K562 (cell line): ENCODE data around the gene MRPL2. TPM values are rescaled to one million over a fixed set of nuclear protein-coding genes. Genes with fewer than 3 reads are reported as not detected.
A peak's percentile ranks its signal among the peaks of the same experiment; 100 is the strongest.

Source experiments
- ESRRA ChIP-seq: fragments of 450-650 bp; IDR thresholded peaks from 2 replicates; pipeline ENCODE4 v1.6.1; 2014; ENCODE audit warnings: low read depth, mild to moderate bottlenecking, moderate library complexity, borderline replicate concordance
- HNRNPLL ChIP-seq: fragments of 200-400 bp; formaldehyde crosslinking; IDR thresholded peaks from 2 replicates; pipeline ENCODE4 v1.6.1; 2017; ENCODE audit warnings: low read length, low read depth, mild to moderate bottlenecking; ENCODE audit not compliant: poor library complexity, severe bottlenecking
- MIER1 ChIP-seq: fragments of 450-650 bp; IDR thresholded peaks from 2 replicates; pipeline ENCODE4 v1.6.1; 2016; ENCODE audit warnings: antibody characterized with exemption, mild to moderate bottlenecking, low read depth
- MYBL2 ChIP-seq, 2 experiments: fragments of 450-650 bp in 1 of 2; sonication (generic) in 1 of 2; formaldehyde crosslinking in 1 of 2; IDR thresholded peaks; 2 replicates each; pipeline versions ENCODE4 v1.6.1 to v1.8.1; 2017 to 2022; ENCODE audit warnings: borderline replicate concordance in 1 of 2, inconsistent platforms in 1 of 2, low read depth in 1 of 2, mild to moderate bottlenecking in 1 of 2, missing genetic modification reagents in 1 of 2, moderate library complexity in 1 of 2
- SAFB2 ChIP-seq: fragments of 200-400 bp; formaldehyde crosslinking; IDR thresholded peaks from 2 replicates; pipeline ENCODE4 v1.6.1; 2018; ENCODE audit warnings: borderline replicate concordance, low read length, low read depth, moderate library complexity; ENCODE audit not compliant: severe bottlenecking
- polyA plus RNA-seq, 8 experiments: library from polyadenylated mRNA; depleted of rRNA in 4 of 8; stranded (reverse) in 5 of 8; unstranded in 3 of 8; fragments of >200 nt; fragmentation: Nextera tagmentation in 2 of 8; fragmentation: Illumina TruSeq in 1 of 8; extraction: Ambion mirVana in 2 of 8; extraction: Trizol in 1 of 8; gene quantifications; 2 replicates each; pipeline versions ENCODE4 v1.2.1 to v1.2.3, GENCODE V29; 2011 to 2014; ENCODE audit warnings: inconsistent platforms in 1 of 8, missing spikeins in 1 of 8
- total RNA-seq, 7 experiments: library from RNA; depleted of rRNA in 6 of 7; stranded (reverse); fragments of >200 nt in 6 of 7; fragmentation: Illumina TruSeq in 2 of 7; extraction: Trizol in 2 of 7; gene quantifications; 2 replicates each; pipeline versions ENCODE4 v1.2.1 to v1.2.3, GENCODE V29; 2011 to 2021; ENCODE audit warnings: low replicate concordance in 1 of 7
- TF ChIP-seq, protein P1 (sequence below), 2 experiments: fragments of 450-650 bp in 1 of 2; IDR thresholded peaks; 2 replicates each; pipeline ENCODE4 v1.6.1; 2011 to 2017; ENCODE audit warnings: low read depth in 2 of 2, antibody characterized with exemption in 1 of 2, borderline replicate concordance in 1 of 2, low read length in 1 of 2, mild to moderate bottlenecking in 1 of 2, mixed read lengths in 1 of 2; ENCODE audit not compliant: control insufficient read depth in 1 of 2
- TF ChIP-seq, protein P2 (sequence below): fragments of 200-600 bp; sonication (generic); IDR thresholded peaks from one replicate; pipeline ENCODE4 v1.6.1; 2012; ENCODE audit warnings: mild to moderate bottlenecking, low read depth, low read length, inconsistent platforms
- TF ChIP-seq, protein P3 (sequence below), 2 experiments: IDR thresholded peaks; 2 replicates each; pipeline ENCODE4 v1.6.1; 2012; ENCODE audit warnings: improper control_type of control experiment in 2 of 2, low read depth in 2 of 2, low read length in 2 of 2, borderline replicate concordance in 1 of 2

The MRPL2 gene
- total and polyA plus RNA-seq, 9 of the 15 experiments (the other 6 are each of a cell fraction or from before 2014, with no cell fraction given) = 63.1 to 262 (median 121) TPM

DNA sequence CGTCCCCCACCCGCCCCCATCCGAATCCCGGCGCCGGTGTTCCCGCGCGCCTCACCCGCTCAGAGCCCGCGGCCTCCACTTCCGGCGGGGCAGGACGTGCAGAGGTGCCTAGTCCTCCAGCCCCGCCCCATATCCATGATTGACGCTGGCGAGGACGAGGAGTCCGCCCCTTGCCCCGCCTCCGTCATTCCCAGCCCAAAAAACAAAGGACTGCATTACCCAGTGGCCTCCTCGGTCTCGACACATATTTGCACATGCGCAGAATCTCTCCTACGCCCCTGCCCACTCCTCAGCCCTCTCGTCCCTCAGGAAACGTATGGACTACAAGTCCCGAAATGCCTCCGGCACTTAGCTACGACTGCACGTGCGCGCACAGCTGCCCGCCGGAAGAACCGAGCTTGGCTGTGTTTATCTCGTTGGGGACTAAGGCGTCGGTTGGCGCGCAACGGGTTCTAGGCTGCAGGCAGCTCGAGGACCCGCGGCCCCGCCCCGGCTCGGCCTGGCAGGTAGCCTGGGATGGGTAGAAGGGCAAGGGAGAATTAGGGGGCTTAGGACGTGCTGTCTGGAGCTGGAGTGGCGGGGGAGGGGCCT, 45.3 kb downstream of the MRPL2 start, which contains the start of the genes KLHDC3 and MEA1 (continued):
- TF ChIP-seq, protein P1, sequence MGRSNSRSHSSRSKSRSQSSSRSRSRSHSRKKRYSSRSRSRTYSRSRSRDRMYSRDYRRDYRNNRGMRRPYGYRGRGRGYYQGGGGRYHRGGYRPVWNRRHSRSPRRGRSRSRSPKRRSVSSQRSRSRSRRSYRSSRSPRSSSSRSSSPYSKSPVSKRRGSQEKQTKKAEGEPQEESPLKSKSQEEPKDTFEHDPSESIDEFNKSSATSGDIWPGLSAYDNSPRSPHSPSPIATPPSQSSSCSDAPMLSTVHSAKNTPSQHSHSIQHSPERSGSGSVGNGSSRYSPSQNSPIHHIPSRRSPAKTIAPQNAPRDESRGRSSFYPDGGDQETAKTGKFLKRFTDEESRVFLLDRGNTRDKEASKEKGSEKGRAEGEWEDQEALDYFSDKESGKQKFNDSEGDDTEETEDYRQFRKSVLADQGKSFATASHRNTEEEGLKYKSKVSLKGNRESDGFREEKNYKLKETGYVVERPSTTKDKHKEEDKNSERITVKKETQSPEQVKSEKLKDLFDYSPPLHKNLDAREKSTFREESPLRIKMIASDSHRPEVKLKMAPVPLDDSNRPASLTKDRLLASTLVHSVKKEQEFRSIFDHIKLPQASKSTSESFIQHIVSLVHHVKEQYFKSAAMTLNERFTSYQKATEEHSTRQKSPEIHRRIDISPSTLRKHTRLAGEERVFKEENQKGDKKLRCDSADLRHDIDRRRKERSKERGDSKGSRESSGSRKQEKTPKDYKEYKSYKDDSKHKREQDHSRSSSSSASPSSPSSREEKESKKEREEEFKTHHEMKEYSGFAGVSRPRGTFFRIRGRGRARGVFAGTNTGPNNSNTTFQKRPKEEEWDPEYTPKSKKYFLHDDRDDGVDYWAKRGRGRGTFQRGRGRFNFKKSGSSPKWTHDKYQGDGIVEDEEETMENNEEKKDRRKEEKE (IDR thresholded peaks at IDR 0.05; ENCODE audit: borderline replicate concordance in 1 of 2, control insufficient read depth in 1 of 2, low read depth in 2 of 2, low read length in 1 of 2) = no peak
- TF ChIP-seq, protein P2, sequence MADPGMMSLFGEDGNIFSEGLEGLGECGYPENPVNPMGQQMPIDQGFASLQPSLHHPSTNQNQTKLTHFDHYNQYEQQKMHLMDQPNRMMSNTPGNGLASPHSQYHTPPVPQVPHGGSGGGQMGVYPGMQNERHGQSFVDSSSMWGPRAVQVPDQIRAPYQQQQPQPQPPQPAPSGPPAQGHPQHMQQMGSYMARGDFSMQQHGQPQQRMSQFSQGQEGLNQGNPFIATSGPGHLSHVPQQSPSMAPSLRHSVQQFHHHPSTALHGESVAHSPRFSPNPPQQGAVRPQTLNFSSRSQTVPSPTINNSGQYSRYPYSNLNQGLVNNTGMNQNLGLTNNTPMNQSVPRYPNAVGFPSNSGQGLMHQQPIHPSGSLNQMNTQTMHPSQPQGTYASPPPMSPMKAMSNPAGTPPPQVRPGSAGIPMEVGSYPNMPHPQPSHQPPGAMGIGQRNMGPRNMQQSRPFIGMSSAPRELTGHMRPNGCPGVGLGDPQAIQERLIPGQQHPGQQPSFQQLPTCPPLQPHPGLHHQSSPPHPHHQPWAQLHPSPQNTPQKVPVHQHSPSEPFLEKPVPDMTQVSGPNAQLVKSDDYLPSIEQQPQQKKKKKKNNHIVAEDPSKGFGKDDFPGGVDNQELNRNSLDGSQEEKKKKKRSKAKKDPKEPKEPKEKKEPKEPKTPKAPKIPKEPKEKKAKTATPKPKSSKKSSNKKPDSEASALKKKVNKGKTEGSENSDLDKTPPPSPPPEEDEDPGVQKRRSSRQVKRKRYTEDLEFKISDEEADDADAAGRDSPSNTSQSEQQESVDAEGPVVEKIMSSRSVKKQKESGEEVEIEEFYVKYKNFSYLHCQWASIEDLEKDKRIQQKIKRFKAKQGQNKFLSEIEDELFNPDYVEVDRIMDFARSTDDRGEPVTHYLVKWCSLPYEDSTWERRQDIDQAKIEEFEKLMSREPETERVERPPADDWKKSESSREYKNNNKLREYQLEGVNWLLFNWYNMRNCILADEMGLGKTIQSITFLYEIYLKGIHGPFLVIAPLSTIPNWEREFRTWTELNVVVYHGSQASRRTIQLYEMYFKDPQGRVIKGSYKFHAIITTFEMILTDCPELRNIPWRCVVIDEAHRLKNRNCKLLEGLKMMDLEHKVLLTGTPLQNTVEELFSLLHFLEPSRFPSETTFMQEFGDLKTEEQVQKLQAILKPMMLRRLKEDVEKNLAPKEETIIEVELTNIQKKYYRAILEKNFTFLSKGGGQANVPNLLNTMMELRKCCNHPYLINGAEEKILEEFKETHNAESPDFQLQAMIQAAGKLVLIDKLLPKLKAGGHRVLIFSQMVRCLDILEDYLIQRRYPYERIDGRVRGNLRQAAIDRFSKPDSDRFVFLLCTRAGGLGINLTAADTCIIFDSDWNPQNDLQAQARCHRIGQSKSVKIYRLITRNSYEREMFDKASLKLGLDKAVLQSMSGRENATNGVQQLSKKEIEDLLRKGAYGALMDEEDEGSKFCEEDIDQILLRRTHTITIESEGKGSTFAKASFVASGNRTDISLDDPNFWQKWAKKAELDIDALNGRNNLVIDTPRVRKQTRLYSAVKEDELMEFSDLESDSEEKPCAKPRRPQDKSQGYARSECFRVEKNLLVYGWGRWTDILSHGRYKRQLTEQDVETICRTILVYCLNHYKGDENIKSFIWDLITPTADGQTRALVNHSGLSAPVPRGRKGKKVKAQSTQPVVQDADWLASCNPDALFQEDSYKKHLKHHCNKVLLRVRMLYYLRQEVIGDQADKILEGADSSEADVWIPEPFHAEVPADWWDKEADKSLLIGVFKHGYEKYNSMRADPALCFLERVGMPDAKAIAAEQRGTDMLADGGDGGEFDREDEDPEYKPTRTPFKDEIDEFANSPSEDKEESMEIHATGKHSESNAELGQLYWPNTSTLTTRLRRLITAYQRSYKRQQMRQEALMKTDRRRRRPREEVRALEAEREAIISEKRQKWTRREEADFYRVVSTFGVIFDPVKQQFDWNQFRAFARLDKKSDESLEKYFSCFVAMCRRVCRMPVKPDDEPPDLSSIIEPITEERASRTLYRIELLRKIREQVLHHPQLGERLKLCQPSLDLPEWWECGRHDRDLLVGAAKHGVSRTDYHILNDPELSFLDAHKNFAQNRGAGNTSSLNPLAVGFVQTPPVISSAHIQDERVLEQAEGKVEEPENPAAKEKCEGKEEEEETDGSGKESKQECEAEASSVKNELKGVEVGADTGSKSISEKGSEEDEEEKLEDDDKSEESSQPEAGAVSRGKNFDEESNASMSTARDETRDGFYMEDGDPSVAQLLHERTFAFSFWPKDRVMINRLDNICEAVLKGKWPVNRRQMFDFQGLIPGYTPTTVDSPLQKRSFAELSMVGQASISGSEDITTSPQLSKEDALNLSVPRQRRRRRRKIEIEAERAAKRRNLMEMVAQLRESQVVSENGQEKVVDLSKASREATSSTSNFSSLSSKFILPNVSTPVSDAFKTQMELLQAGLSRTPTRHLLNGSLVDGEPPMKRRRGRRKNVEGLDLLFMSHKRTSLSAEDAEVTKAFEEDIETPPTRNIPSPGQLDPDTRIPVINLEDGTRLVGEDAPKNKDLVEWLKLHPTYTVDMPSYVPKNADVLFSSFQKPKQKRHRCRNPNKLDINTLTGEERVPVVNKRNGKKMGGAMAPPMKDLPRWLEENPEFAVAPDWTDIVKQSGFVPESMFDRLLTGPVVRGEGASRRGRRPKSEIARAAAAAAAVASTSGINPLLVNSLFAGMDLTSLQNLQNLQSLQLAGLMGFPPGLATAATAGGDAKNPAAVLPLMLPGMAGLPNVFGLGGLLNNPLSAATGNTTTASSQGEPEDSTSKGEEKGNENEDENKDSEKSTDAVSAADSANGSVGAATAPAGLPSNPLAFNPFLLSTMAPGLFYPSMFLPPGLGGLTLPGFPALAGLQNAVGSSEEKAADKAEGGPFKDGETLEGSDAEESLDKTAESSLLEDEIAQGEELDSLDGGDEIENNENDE = no peak
- TF ChIP-seq ESRRA = peak; percentile 38; the same call in 1 of the 2 replicates
- no peak for TF ChIP-seq MIER1
- no peak for TF ChIP-seq HNRNPLL
- TF ChIP-seq, protein P3, sequence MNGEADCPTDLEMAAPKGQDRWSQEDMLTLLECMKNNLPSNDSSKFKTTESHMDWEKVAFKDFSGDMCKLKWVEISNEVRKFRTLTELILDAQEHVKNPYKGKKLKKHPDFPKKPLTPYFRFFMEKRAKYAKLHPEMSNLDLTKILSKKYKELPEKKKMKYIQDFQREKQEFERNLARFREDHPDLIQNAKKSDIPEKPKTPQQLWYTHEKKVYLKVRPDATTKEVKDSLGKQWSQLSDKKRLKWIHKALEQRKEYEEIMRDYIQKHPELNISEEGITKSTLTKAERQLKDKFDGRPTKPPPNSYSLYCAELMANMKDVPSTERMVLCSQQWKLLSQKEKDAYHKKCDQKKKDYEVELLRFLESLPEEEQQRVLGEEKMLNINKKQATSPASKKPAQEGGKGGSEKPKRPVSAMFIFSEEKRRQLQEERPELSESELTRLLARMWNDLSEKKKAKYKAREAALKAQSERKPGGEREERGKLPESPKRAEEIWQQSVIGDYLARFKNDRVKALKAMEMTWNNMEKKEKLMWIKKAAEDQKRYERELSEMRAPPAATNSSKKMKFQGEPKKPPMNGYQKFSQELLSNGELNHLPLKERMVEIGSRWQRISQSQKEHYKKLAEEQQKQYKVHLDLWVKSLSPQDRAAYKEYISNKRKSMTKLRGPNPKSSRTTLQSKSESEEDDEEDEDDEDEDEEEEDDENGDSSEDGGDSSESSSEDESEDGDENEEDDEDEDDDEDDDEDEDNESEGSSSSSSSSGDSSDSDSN (IDR thresholded peaks at IDR 0.05; ENCODE audit: borderline replicate concordance in 1 of 2, low read depth in 2 of 2, low read length in 2 of 2) = peak in 1 of 2 experiments; percentile 32; a peak in 1 of 4 replicates
- TF ChIP-seq SAFB2 = no peak
- TF ChIP-seq MYBL2 (IDR thresholded peaks at IDR 0.05; ENCODE audit: low read depth) = no peak
- TF ChIP-seq MYBL2 (CRISPR knock-in tag; IDR thresholded peaks at IDR 0.05; ENCODE audit: borderline replicate concordance) = no peak
